HG03565 (cell line): Measurements from ENCODE around the gene SOWAHA.
"Not testable (repeated sequence)": the region's sequence is repeated elsewhere in the genome, so short reads cannot be mapped to it uniquely, and the experiment has no call there.

ENCODE experiments used
- ATAC-seq: cut with Tn5 transposase; IDR thresholded peaks from one replicate; pipeline ENCODE4 v1.9.1; 2021; ENCODE audit warnings: mild to moderate bottlenecking, moderate library complexity; ENCODE audit not compliant: unreplicated experiment

SOWAHA gene

GRCh38 chr5:132806804-132807162 is 6.3 kb upstream of the SOWAHA start:
- not testable (repeated sequence) for ATAC-seq

- no peak for ATAC-seq
Observed at GRCh38 chr5:132807163-132807838, 5.8 kb upstream of the SOWAHA start.

- no peak for ATAC-seq
Observed at GRCh38 chr5:132808448-132808847, 4.7 kb upstream of the SOWAHA start.

- no peak for ATAC-seq
Observed at GRCh38 chr5:132808866-132809265, 4.2 kb upstream of the SOWAHA start.

- no peak for ATAC-seq
Observed at GRCh38 chr5:132810605-132811004, 2.5 kb upstream of the SOWAHA start.

- no peak for ATAC-seq
Observed at GRCh38 chr5:132812123-132812765, 858 bp upstream of the SOWAHA start.

GRCh38 chr5:132813599-132814502 is 749 bp downstream of the SOWAHA start:
- ATAC-seq, result no peak

- ATAC-seq, result no peak
Observed at GRCh38 chr5:132814503-132815294, 1.6 kb downstream of the SOWAHA start.

GRCh38 chr5:132815454-132815853 is 2.4 kb downstream of the SOWAHA start:
- ATAC-seq, result no peak

- no peak for ATAC-seq
Observed at GRCh38 chr5:132816083-132816482, 3.0 kb downstream of the SOWAHA start.

GRCh38 chr5:132816554-132816953 is 3.5 kb downstream of the SOWAHA start:
- no peak for ATAC-seq

GRCh38 chr5:132817011-132817410 is 3.9 kb downstream of the SOWAHA start:
- ATAC-seq, result no peak

- no peak for ATAC-seq
Observed at GRCh38 chr5:132819468-132819867, 6.4 kb downstream of the SOWAHA start.

GRCh38 chr5:132820162-132820754 is 7.2 kb downstream of the SOWAHA start:
- ATAC-seq, result peak; percentile 61

- ATAC-seq, result no peak
Observed at GRCh38 chr5:132821350-132821749, 8.2 kb downstream of the SOWAHA start.

GRCh38 chr5:132821791-132822190 is 8.7 kb downstream of the SOWAHA start:
- ATAC-seq, result no peak

- ATAC-seq, result no peak
Observed at GRCh38 chr5:132822650-132823480, 9.8 kb downstream of the SOWAHA start.

- ATAC-seq, result no peak
Observed at GRCh38 chr5:132823481-132824050, 10.5 kb downstream of the SOWAHA start.

GRCh38 chr5:132824426-132824825 is 11.3 kb downstream of the SOWAHA start:
- no peak for ATAC-seq
